Esophagus muscularis mucosa (tissue), 4 donors: ENCODE measurements around the gene ANKRD29. TPM values are rescaled to one million over a fixed set of nuclear protein-coding genes. Genes with fewer than 3 reads are reported as not detected.

Source experiments
- DNase-seq: peaks from one replicate; pipeline ENCODE4 v3.0.0-alpha.2; 2017; ENCODE audit errors: extremely low spot score
- H3K27ac ChIP-seq, 4 donors: fragments of 200-600 bp; sonication (generic); replicated peaks in 1 of 4; 1 replicate in 3 of 4; 2 replicates in 1 of 4; pipeline ENCODE4 v1.5.1; 2016 to 2019; ENCODE audit warnings: mild to moderate bottlenecking in 1 of 4
- H3K27me3 ChIP-seq, 4 donors: fragments of 200-600 bp; sonication (generic); one replicate each; pipeline versions ENCODE4 v1.5.1 to v1.6.0; 2016 to 2019
- H3K36me3 ChIP-seq, 4 donors: fragments of 200-600 bp; sonication (generic); one replicate each; pipeline ENCODE4 v1.5.1; 2016 to 2019
- H3K4me1 ChIP-seq, 4 donors: fragments of 200-600 bp; sonication (generic); one replicate each; pipeline ENCODE4 v1.5.1; 2016 to 2019
- H3K4me3 ChIP-seq, 4 donors: fragments of 200-600 bp; sonication (generic); 1 replicate in 2 of 4; 2 replicates in 2 of 4; pipeline ENCODE4 v1.5.1; 2016 to 2019; ENCODE audit warnings: mild to moderate bottlenecking in 4 of 4, moderate library complexity in 1 of 4
- H3K9me3 ChIP-seq, 4 donors: fragments of 200-600 bp; sonication (generic); 1 replicate in 3 of 4; 2 replicates in 1 of 4; pipeline ENCODE4 v1.5.1; 2016 to 2019
- CTCF ChIP-seq, 3 experiments: fragments of 200-600 bp in 2 of 3; fragments of 450-650 bp in 1 of 3; sonication (generic) in 2 of 3; IDR thresholded peaks; one replicate each; pipeline ENCODE4 v1.5.1; 2017 to 2019; ENCODE audit warnings: antibody characterized with exemption in 3 of 3, mild to moderate bottlenecking in 2 of 3, moderate library complexity in 1 of 3
- EP300 ChIP-seq: sonication (generic); formaldehyde crosslinking; IDR thresholded peaks from one replicate; pipeline ENCODE4 v1.6.1; 2017; ENCODE audit warnings: antibody characterized with exemption
- POLR2A ChIP-seq: fragments of 450-650 bp; IDR thresholded peaks from one replicate; pipeline ENCODE4 v1.6.1; 2017; ENCODE audit warnings: antibody characterized with exemption, moderate library complexity, mild to moderate bottlenecking, low read depth
- POLR2AphosphoS5 ChIP-seq, 2 donors: sonication (generic); formaldehyde crosslinking; IDR thresholded peaks; one replicate each; pipeline ENCODE4 v1.6.1; 2017; ENCODE audit warnings: antibody characterized with exemption in 2 of 2
- WGBS: methylation state at CpG from one replicate; pipeline ENCODE4 v1.1.5; 2018; 5-methylcytosine and 5-hydroxymethylcytosine counted together
- intact Hi-C: fragments of 100-400 bp; cut with DNase I; formaldehyde crosslinking; loops from one replicate; pipeline ENCODE4 v1.15.1; 2023
- total RNA-seq, 4 donors: library from RNA; depleted of rRNA; stranded (reverse); fragments of >200 nt; gene quantifications; one replicate each; pipeline versions ENCODE4 v1.1.0 to v1.2.1, GENCODE V29; 2016

The ANKRD29 gene
- total RNA-seq, 4 donors from 2014 or later, result 7.8 to 14.4 (median 10.9) TPM

GRCh38 chr18:23668731-23669130, 6.0 kb upstream of the ANKRD29 start:
- intact Hi-C loops, result no loop called here
- Histone ChIP-seq H3K9me3 (no peaks in the 10 kb centered on the region), H3K4me3 (no peak overlapping the region), H3K4me1 (peaks cover 0 to 5% (median under 1%) of the 10 kb centered on the region in 4 donors), H3K27me3 (no peaks in the 10 kb centered on the region), H3K36me3 (no peaks in the 10 kb centered on the region), H3K27ac (no peak overlapping the region)
- no peak for DNase-seq
- no peak for TF ChIP-seq EP300
- TF ChIP-seq CTCF (IDR thresholded peaks at IDR 0.05), result no peak
- TF ChIP-seq POLR2A, result no peak
- TF ChIP-seq POLR2AphosphoS5 (IDR thresholded peaks at IDR 0.05), result no peak
- WGBS, result 52% methylated on average over 4 of the region's 4 CpGs

- peaks cover 12 to 15% (median 13%) of the 10 kb centered on the region in 4 donors for H3K4me1 ChIP-seq
- no peaks in the 10 kb centered on the region for H3K27me3 ChIP-seq
- TF ChIP-seq POLR2AphosphoS5 (IDR thresholded peaks at IDR 0.05), result no peak
- TF ChIP-seq POLR2A, result no peak
- no peak for TF ChIP-seq EP300
- no peak for TF ChIP-seq CTCF (IDR thresholded peaks at IDR 0.05)
- intact Hi-C loops, result no loop called here
- no peak overlapping the region for H3K27ac ChIP-seq
- DNase-seq, result no peak
- H3K9me3 ChIP-seq, result no peaks in the 10 kb centered on the region
- H3K36me3 ChIP-seq, result no peaks in the 10 kb centered on the region
- no peak overlapping the region for H3K4me3 ChIP-seq
- 100% methylated on average over 1 of the region's 1 CpG for WGBS
These were observed 4.4 kb upstream of the ANKRD29 start for GRCh38 chr18:23667114-23667513.

- Histone ChIP-seq H3K36me3 (no peaks in the 10 kb centered on the region), H3K9me3 (no peaks in the 10 kb centered on the region), H3K27me3 (peaks cover 0 to 3% (median 0%) of the 10 kb centered on the region in 4 donors), H3K4me1 (peaks cover 11 to 19% (median 17%) of the 10 kb centered on the region in 4 donors), H3K4me3 (no peak overlapping the region), H3K27ac (no peak overlapping the region)
- intact Hi-C loops, result loop anchor here (2.0 kb wide), 1 partner anchor 20 kb away; no protein-coding TSS in a partner anchor
- WGBS, result 54% methylated on average over 6 of the region's 6 CpGs
- DNase-seq, result no peak
- TF ChIP-seq CTCF (IDR thresholded peaks at IDR 0.05) (no peak), POLR2AphosphoS5 (IDR thresholded peaks at IDR 0.05) (no peak), EP300 (no peak), POLR2A (no peak)
These were observed 2.0 kb upstream of the ANKRD29 start for GRCh38 chr18:23664674-23665073.

GRCh38 chr18:23661735-23662308, 889 bp downstream of the ANKRD29 start:
- intact Hi-C loops, result no loop called here
- H3K4me1 ChIP-seq, result peaks cover 7 to 19% (median 17%) of the 10 kb centered on the region in 4 donors
- H3K36me3 ChIP-seq, result no peaks in the 10 kb centered on the region
- peak overlapping the region; percentile 64 to 79 (median 71) for H3K4me3 ChIP-seq
- peak overlapping the region in 3 of 4 donors; percentile 61 to 66 (median 63) for H3K27ac ChIP-seq
- TF ChIP-seq EP300, result no peak
- TF ChIP-seq CTCF (IDR thresholded peaks at IDR 0.05), result no peak
- no peak for TF ChIP-seq POLR2A
- TF ChIP-seq POLR2AphosphoS5 (IDR thresholded peaks at IDR 0.05), result no peak
- DNase-seq, result no peak
- H3K9me3 ChIP-seq, result no peaks in the 10 kb centered on the region
- WGBS, result 56% methylated on average over 9 of the region's 9 CpGs
- H3K27me3 ChIP-seq, result peaks cover 0 to 3% (median 0%) of the 10 kb centered on the region in 4 donors

GRCh38 chr18:23658285-23658684, 4.4 kb downstream of the ANKRD29 start:
- TF ChIP-seq EP300 (no peak), POLR2AphosphoS5 (IDR thresholded peaks at IDR 0.05) (no peak), POLR2A (no peak), CTCF (IDR thresholded peaks at IDR 0.05) (no peak)
- intact Hi-C loops, result no loop called here
- 88% methylated on average over 5 of the region's 5 CpGs for WGBS
- Histone ChIP-seq H3K27me3 (peaks cover 0 to 3% (median 0%) of the 10 kb centered on the region in 4 donors), H3K4me3 (no peak overlapping the region), H3K4me1 (peaks cover 4 to 16% (median 13%) of the 10 kb centered on the region in 4 donors), H3K9me3 (no peaks in the 10 kb centered on the region), H3K36me3 (no peaks in the 10 kb centered on the region), H3K27ac (no peak overlapping the region)
- DNase-seq, result no peak
